ENCODE results near the gene LRRC61.
"Not testable (repeated sequence)": the region's sequence is repeated elsewhere in the genome, so short reads cannot be mapped to it uniquely, and the experiment has no call there.

LRRC61 gene, protein sequence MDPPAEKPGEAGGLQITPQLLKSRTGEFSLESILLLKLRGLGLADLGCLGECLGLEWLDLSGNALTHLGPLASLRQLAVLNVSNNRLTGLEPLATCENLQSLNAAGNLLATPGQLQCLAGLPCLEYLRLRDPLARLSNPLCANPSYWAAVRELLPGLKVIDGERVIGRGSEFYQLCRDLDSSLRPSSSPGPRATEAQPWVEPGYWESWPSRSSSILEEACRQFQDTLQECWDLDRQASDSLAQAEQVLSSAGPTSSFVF

DNA sequence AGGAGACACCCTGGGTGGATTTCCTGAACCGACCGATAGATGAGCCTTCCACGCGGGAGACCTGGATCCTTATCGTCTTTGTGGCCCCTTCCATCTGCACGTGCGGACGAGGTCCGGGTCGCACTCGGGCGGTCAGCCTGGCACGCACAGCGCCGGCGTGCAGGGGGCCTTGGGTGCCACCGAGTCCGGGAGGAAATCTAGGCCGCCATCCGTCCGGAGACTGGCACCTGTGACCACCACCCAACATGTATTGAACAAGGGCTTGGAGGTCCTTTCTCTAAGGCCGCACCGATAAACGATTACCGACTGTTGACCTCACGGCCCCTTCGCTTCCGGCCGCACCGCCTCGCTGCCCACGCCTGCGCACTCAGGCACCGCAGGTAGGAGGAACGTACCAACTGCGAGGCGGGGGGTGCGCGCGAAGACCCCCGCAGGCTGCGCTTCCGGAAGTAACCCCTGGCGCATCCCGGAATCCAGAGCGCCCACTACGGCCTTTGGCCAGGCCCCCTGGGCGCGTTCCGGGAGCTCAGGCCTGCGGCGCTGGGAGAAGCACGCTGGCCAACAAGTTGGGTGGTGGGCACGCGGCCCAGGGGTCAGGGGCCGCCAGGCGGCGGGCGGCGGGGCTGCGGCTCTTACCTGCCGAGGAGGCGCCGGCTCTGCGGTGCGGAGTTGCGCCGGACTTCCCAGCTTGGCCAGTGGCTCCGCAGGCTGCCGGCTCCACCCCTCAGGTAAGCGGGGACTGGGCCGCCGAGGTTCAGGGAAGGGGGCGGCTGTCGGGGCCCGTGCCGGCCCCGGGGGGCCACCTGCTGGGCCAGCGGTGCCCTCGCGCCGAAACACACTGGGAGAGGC lies at the start of gene LRRC61, which contains the start of gene ACTR3C:
LRRC61 (plus strand) TSS at position 523 of the 849 bp plus-strand sequence. CDS start 13,507 bp downstream, outside the sequence.
ACTR3C (minus strand) TSS at position 713 of the 849 bp plus-strand sequence. CDS start 28,249 bp downstream, outside the sequence.
- DNase-seq: no peak

- DNase-seq: peak; percentile 38
Measured at GRCh38 chr7:150276132-150276695, 46.9 kb upstream of the LRRC61 start.

GRCh38 chr7:150278383-150278782 lies 44.8 kb upstream of the LRRC61 start:
- DNase-seq: not testable (repeated sequence)

- DNase-seq: peak; percentile 75
Measured at GRCh38 chr7:150281681-150282403, 41.3 kb upstream of the LRRC61 start.

DNA sequence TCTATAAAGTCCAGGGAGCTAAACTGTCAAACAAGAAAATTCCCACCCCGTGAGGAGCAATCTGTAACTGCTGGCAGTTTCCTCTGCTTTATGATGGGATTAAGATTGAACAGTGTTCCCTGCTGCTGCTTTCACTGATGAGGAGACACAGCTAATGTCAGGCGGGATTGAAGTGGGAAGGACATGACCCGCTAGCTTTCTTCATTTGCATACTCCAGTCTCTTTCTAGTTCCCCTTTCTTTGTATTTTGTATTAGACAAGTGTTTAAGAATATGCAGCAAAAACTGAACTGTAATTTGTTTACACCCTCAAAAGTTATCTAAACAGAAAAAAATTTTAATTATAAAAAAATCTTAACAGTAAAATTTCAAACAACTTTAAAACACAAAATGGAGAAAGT lies 40.0 kb upstream of the LRRC61 start:
- DNase-seq: not testable (repeated sequence)

GRCh38 chr7:150283608-150284007 lies 39.5 kb upstream of the LRRC61 start:
- not testable (repeated sequence) for DNase-seq

- DNase-seq: peak; percentile 53
Measured at GRCh38 chr7:150285849-150286754, 37.1 kb upstream of the LRRC61 start.

- not testable (repeated sequence) for DNase-seq
Measured at GRCh38 chr7:150287815-150288214, 35.3 kb upstream of the LRRC61 start.

DNA sequence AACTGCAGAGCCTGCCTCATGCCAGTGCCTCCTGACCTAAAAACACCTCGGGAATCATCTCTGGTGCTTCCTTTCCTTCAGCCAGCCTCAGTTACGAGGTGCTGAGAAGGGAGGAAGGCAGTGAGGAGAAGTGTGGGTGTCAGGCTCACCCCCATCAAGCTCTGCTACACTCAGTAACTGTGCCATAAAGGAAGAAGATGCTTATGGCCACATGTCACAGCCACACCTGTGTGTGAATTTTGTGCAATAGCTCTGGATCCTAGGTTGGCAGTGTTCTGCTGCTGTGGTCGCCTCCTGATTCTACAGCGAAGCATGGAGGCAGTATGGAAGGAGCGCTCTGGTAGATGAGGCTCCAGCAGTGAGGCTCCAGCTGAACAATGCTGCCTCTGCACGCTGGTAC lies 34.3 kb upstream of the LRRC61 start:
- DNase-seq: not testable (repeated sequence)

GRCh38 chr7:150290317-150290716 lies 32.8 kb upstream of the LRRC61 start:
- not testable (repeated sequence) for DNase-seq

DNA sequence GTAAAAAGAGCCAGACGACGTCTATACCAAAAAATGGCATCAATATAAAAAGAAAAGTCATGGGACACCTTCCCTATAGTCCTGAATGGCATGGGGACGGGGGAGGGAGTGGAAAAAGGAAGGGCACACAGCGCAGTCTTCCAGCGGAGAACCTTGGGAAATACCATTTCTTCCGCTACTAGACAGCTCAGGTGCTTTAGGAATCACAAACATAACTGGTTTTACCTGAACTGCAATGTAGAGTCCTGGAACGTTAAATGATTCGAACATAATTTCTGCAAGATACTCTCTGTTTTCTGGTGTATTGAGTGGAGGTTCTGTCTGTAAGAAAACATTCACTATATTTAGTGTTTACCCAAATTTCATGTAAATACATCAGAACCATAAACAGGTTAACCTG lies 28.1 kb upstream of the LRRC61 start:
- not testable (repeated sequence) for DNase-seq

GRCh38 chr7:150295614-150296013 lies 27.5 kb upstream of the LRRC61 start:
- not testable (repeated sequence) for DNase-seq

DNA sequence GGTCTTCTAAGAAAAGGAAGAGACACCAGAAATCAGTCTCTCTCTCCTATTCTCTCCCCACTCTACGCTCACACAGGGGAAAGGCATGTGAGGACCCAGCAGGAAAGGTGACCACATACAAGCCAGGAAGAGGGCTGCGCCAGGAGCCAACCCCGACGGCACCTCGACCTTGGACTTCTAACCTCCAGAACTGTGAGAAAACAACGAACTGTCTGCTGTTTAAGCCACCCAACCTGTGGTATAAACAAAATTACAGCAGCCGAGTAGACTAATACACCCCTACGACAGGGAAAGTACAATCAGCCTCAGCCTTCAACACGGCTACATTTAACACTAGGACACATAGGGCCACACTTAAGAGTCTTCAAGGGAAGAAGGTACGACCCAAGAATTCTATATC lies 26.4 kb upstream of the LRRC61 start:
- not testable (repeated sequence) for DNase-seq

GRCh38 chr7:150297978-150298377 lies 25.2 kb upstream of the LRRC61 start:
- DNase-seq: not testable (repeated sequence)

DNA sequence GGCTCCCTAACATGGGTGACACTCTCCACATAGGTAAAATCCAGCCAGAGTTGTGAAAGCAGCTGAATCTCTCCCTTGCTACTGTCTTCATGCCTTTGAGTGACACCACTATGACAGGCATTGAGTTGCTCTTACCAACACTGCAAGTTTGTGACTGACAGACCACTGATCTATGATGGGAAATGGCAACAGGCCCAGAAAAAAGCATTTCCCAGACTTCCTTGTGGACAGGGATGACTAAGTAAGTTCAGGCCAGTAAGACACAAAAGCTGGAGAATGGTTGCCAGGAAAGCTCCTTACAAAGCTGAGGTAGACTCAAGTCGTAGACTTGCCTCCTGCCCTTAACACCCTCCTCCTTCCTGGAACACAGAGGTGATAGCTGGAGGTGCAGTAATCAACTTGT lies 20.2 kb upstream of the LRRC61 start:
- not testable (repeated sequence) for DNase-seq

- not testable (repeated sequence) for DNase-seq
Measured at GRCh38 chr7:150304499-150305258, 18.5 kb upstream of the LRRC61 start.

GRCh38 chr7:150305259-150305902 lies 17.8 kb upstream of the LRRC61 start:
- not testable (repeated sequence) for DNase-seq

DNA sequence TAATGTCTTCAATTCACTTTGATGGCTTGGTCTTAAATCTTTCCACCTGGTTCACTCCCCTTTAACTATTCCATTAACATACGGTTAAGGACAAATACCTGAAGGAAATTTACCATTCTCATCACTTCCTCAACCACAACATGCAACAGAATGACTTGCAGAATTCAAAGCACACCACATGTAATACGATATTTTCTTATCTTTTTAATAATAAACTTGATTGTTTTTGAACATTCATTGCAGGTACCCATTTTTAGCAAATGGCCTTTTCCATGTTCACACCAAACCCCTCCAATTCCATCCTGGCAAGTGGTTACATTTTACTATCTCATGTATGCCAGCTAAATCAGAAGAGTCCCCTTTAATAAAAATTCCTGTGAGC lies 17.3 kb upstream of the LRRC61 start:
- DNase-seq: not testable (repeated sequence)

DNA sequence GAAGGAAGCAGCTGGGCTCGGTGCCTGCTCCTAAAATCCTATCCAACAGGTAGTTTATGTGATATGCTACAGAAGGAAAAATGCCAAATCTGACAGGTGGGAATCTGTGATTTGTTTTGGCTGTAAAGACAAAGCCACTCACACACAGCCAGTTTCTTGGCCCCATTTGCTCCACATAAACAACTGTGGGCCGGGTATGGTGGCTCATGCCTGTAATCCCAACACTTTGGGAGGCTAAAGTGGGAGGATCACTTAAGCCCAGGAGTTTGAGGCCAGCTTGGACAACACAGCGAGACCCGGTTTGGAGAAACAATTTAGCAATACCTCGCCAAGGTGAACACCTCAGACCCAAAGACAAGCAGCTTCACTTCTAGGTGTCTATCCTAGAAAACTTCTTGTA lies 16.8 kb upstream of the LRRC61 start:
- not testable (repeated sequence) for DNase-seq

DNA sequence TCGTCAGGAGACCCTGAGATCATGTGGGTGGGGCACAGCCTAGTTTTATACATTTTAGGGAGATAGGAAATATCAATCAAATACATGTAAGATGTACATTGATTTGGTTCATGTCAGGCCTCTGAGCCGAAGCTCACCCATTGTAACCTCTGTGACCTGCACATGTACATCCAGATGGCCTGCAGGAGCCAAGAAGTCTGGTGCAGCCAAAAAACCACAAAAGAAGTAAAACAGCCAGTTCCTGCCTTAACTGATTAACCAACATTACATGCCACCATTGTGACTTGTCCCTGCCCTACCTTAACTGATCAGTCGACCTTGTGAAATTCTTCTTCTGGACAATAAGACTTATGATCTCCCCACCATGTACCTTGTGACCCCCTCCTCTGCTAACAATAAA lies 16.0 kb upstream of the LRRC61 start:
- DNase-seq: no peak
